MM.1S (cell line): ENCODE data around the gene RAB37.

Experiments
- CTCF ChIP-seq: fragments of 300-600 bp; sonication (generic); IDR thresholded peaks from 2 replicates; pipeline ENCODE4 v1.5.1; 2016; ENCODE audit warnings: antibody characterized with exemption, low read length, mixed read lengths
- EZH2 ChIP-seq: fragments of 300-600 bp; sonication (generic); optimal IDR thresholded peaks from 2 replicates; pipeline ENCODE3; 2017; ENCODE audit warnings: low read depth, mild to moderate bottlenecking, antibody characterized with exemption, low read length, mixed read lengths

GRCh38 chr17:74744714-74745547 is 7.9 kb downstream of the RAB37 start:
- TF ChIP-seq CTCF: peak; percentile 99
- TF ChIP-seq EZH2: no peak
